Smooth muscle cell (in vitro differentiated cells): ENCODE measurements around the gene COPS3. TPM values are rescaled to one million over a fixed set of nuclear protein-coding genes. Genes with fewer than 3 reads are reported as not detected.

ENCODE experiments used
- DNase-seq: peaks from one replicate; lab custom pipeline; 2025; ENCODE audit not compliant: unreplicated experiment; lab: John Stamatoyannopoulos, UW
- H2AFZ ChIP-seq: fragments of 200-600 bp; sonication (generic); 2 replicates; pipeline ENCODE4 v1.6.0; 2016; ENCODE audit warnings: antibody characterized with exemption, low read depth, mild to moderate bottlenecking
- H3F3A ChIP-seq: fragments of 200-600 bp; sonication (generic); 2 replicates; pipeline ENCODE4 v1.6.0; 2017; ENCODE audit warnings: antibody characterized with exemption, low read depth
- H3K27ac ChIP-seq: fragments of 200-600 bp; sonication (generic); 2 replicates; pipeline ENCODE4 v1.5.1; 2016; ENCODE audit warnings: low read depth, mild to moderate bottlenecking
- H3K27me3 ChIP-seq: fragments of 200-600 bp; sonication (generic); 2 replicates; pipeline ENCODE4 v1.6.1; 2016; ENCODE audit warnings: low read depth, mild to moderate bottlenecking
- H3K36me3 ChIP-seq: fragments of 200-600 bp; sonication (generic); 2 replicates; pipeline ENCODE4 v1.5.1; 2016; ENCODE audit warnings: low read depth
- H3K4me1 ChIP-seq: fragments of 200-600 bp; sonication (generic); 2 replicates; pipeline ENCODE4 v1.5.1; 2016; ENCODE audit warnings: low read depth
- H3K4me2 ChIP-seq: fragments of 200-600 bp; sonication (generic); 2 replicates; pipeline ENCODE4 v1.6.0; 2016; ENCODE audit warnings: mild to moderate bottlenecking
- H3K4me3 ChIP-seq: fragments of 200-600 bp; sonication (generic); 2 replicates; pipeline ENCODE4 v1.5.1; 2016; ENCODE audit warnings: mild to moderate bottlenecking
- H3K79me2 ChIP-seq: fragments of 200-600 bp; sonication (generic); 2 replicates; pipeline ENCODE4 v1.6.0; 2016; ENCODE audit warnings: low read depth, mild to moderate bottlenecking
- H3K9ac ChIP-seq: fragments of 200-600 bp; sonication (generic); 2 replicates; pipeline ENCODE4 v1.6.0; 2016; ENCODE audit warnings: low read depth
- H3K9me3 ChIP-seq: fragments of 200-600 bp; sonication (generic); replicated peaks from 2 replicates; pipeline ENCODE4 v1.5.1; 2016; ENCODE audit warnings: low read depth
- H4K20me1 ChIP-seq: fragments of 200-600 bp; sonication (generic); 2 replicates; pipeline ENCODE4 v1.6.0; 2016; ENCODE audit warnings: low read depth
- WGBS: methylation state at CpG from one replicate; pipeline ENCODE4 v1.1.7; 2016; ENCODE audit warnings: low lambda C conversion rate; 5-methylcytosine and 5-hydroxymethylcytosine counted together
- polyA plus RNA-seq: library from polyadenylated mRNA; unstranded; fragments of >200 nt; fragmentation: Nextera tagmentation; extraction: Ambion mirVana; gene quantifications from 2 replicates; pipeline ENCODE4 v1.2.1, GENCODE V29; 2016
- total RNA-seq: library from RNA; depleted of rRNA; stranded (reverse); fragments of >200 nt; gene quantifications from 2 replicates; pipeline ENCODE4 v1.2.3, GENCODE V29; 2014
- TF ChIP-seq, protein P1 (sequence below): fragments of 200-600 bp; sonication (generic); IDR thresholded peaks from 2 replicates; pipeline ENCODE4 v1.5.1; 2017; ENCODE audit warnings: borderline replicate concordance, mild to moderate bottlenecking, antibody characterized with exemption; ENCODE audit not compliant: insufficient read depth, poor library complexity, severe bottlenecking

The COPS3 gene
- total and polyA plus RNA-seq, 2 experiments from 2014 or later: 68.3 to 77.0 TPM

DNA sequence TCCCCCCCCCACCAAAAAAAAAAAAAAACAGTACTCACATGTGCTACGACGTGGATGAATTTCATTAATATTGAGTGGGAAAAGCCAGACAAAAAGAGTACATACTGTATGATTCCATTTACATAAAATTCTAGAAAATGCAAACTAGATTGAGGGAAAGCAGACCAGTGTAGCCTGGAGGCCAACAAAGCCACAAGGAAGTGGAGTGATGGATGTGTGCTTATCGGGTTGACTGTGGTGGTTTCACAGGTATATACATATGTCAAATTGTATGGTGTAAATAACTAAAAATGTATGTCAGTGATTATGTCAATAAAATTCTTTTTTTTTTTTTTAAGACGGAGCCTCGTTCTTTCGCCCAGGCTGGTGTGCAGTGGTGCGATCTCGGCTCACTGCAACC is 73.0 kb downstream of the COPS3 start:
- Histone ChIP-seq H3K9ac (no peak overlapping the region), H3K4me3 (no peak overlapping the region), H3K79me2 (no peaks in the 10 kb centered on the region), H2AFZ (no peak overlapping the region), H4K20me1 (no peaks in the 10 kb centered on the region), H3F3A (no peaks in the 10 kb centered on the region), H3K27me3 (no peaks in the 10 kb centered on the region), H3K36me3 (no peaks in the 10 kb centered on the region), H3K9me3 (no peaks in the 10 kb centered on the region), H3K27ac (no peak overlapping the region), H3K4me2 (no peak overlapping the region), H3K4me1 (no peaks in the 10 kb centered on the region)
- no peak for DNase-seq
- TF ChIP-seq, protein P1, sequence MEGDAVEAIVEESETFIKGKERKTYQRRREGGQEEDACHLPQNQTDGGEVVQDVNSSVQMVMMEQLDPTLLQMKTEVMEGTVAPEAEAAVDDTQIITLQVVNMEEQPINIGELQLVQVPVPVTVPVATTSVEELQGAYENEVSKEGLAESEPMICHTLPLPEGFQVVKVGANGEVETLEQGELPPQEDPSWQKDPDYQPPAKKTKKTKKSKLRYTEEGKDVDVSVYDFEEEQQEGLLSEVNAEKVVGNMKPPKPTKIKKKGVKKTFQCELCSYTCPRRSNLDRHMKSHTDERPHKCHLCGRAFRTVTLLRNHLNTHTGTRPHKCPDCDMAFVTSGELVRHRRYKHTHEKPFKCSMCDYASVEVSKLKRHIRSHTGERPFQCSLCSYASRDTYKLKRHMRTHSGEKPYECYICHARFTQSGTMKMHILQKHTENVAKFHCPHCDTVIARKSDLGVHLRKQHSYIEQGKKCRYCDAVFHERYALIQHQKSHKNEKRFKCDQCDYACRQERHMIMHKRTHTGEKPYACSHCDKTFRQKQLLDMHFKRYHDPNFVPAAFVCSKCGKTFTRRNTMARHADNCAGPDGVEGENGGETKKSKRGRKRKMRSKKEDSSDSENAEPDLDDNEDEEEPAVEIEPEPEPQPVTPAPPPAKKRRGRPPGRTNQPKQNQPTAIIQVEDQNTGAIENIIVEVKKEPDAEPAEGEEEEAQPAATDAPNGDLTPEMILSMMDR: no peak
- WGBS: 96% methylated on average over 8 of the region's 8 CpGs

DNA sequence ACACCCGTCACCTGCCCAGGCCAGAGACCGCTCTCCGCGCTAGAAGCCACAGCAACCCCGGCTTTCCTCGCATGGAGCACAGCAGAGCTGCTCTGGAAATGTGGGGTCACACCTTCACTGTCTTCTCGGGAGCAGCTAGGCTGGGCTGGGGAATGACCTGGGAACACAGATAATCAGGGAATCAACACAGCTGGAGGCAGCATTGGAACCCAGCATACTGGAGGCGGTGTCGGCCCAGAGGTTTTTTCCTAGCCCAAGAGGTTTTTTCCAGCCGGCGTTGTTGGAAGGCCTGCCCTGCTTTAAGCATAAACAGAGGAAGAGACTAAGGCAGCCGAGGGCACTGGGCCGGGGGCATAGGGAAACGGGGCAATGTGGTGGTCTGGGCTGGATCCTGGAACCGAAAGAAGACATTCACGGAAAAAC is 74.1 kb downstream of the COPS3 start:
- no peaks in the 10 kb centered on the region for H3K36me3 ChIP-seq
- no peaks in the 10 kb centered on the region for H3F3A ChIP-seq
- H3K9me3 ChIP-seq: no peaks in the 10 kb centered on the region
- no peaks in the 10 kb centered on the region for H4K20me1 ChIP-seq
- H3K4me1 ChIP-seq: no peaks in the 10 kb centered on the region
- no peaks in the 10 kb centered on the region for H3K27me3 ChIP-seq
- H2AFZ ChIP-seq: no peak overlapping the region
- H3K79me2 ChIP-seq: no peaks in the 10 kb centered on the region
- no peak overlapping the region for H3K9ac ChIP-seq
- WGBS: 91% methylated on average over 16 of the region's 16 CpGs
- no peak overlapping the region for H3K27ac ChIP-seq
- DNase-seq: no peak
- no peak overlapping the region for H3K4me2 ChIP-seq
- TF ChIP-seq, protein P1: no peak
- no peak overlapping the region for H3K4me3 ChIP-seq

DNA sequence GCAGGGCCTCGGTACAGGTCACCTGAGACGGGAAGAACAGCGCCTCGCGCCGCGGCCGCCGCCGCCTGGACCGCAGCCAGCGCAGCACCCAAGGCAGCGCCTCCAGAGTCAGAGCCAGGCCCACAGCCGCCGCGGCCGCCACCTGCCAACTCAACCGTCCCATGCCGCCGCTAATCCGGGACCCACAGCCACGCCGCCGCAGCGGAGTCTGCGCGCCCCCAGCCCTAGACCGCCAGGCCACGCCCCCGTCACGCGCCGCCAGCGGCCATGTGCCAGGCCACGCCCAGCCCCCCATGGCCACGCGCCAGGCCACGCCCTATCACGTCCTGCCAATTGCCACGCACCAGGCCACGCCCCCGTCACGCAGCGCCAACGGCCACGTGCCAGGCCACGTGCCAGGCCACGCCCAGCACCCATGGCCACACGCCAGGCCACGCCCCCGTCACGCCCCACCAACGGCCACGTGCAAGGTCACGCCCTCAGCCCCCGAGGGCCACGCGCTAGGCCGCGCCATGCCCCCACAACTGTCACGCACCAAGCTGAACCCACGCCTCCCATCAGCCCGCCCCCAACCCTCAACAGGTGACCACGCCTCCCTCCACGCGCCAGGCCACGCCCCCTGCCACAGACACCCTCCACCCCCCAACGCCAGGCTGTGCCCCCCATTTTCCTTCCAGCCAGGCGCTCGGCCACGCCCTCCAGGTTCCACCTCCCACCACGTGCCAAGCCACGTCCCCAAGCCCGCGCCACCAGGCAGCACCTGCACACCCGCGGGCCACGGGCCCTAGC is 74.7 kb downstream of the COPS3 start, which contains the start of gene PLD6:
TSS of gene PLD6 (minus strand) at position 210 of the 789 bp plus-strand sequence. CDS start at position 163, 47 bp downstream.
- H3F3A ChIP-seq: no peaks in the 10 kb centered on the region
- H3K4me3 ChIP-seq: no peak within 1 kb of the TSS
- no peak within 1 kb of the TSS for H3K27ac ChIP-seq
- no peaks in the 10 kb centered on the region for H3K36me3 ChIP-seq
- no peaks in the 10 kb centered on the region for H3K9me3 ChIP-seq
- H3K9ac ChIP-seq: no peak within 1 kb of the TSS
- WGBS: 98% methylated on average over 35 of the region's 78 CpGs
- H3K4me1 ChIP-seq: no peaks in the 10 kb centered on the region
- H3K79me2 ChIP-seq: no peaks in the 10 kb centered on the region
- H3K27me3 ChIP-seq: no peaks in the 10 kb centered on the region
- no peak within 1 kb of the TSS for H3K4me2 ChIP-seq
- no peaks in the 10 kb centered on the region for H4K20me1 ChIP-seq
- no peak within 1 kb of the TSS for H2AFZ ChIP-seq
- no peak for DNase-seq
- TF ChIP-seq, protein P1: no peak
